ENCODE results near the gene KRTAP3-2. TPM values are rescaled to one million over a fixed set of nuclear protein-coding genes. Genes with fewer than 3 reads are reported as not detected.

KRTAP3-2 gene
- polyA plus RNA-seq, 3 donors: not detected

DNA sequence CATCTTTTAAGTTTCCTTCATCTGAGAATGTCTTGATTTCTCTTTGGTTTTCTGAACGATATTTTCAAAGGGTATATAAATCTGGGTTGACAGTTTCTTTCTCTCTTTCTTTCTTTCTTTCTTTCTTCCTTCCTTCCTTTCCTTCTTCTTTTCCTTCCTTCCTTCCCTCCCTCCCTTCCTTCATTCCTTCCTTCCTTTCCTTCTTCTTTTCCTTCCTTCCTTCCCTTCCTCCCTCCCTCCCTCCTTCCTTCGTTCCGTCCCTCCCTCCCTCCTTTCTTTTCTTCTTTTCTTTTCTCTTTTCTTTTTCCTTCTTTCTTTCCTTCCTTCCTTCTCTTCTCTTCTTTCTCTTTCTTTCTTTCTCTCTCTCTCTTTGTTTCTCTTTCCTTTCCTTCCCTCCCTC, 25.3 kb downstream of the KRTAP3-2 start:
- no peaks in the 10 kb centered on the region for H3K9me3 ChIP-seq (replicated peaks in 1 of 2; ENCODE audit: control insufficient read depth in 1 of 2, insufficient read depth in 1 of 2, low read length in 2 of 2)
- no peak overlapping the region for H3K27ac ChIP-seq (ENCODE audit: low read depth in 1 of 2, low read length in 2 of 2)
- H3K9ac ChIP-seq (ENCODE audit: insufficient read depth, low read length, poor library complexity, severe bottlenecking): no peak overlapping the region
- intact Hi-C loops (cut with micrococcal nuclease): no loop called here
- H3K27me3 ChIP-seq (ENCODE audit: control insufficient read depth in 2 of 2, insufficient read depth in 2 of 2, low read length in 2 of 2): peaks cover 0 to 4% of the 10 kb centered on the region in 2 donors
- H3K4me3 ChIP-seq (replicated peaks in 1 of 3; ENCODE audit: low read depth in 2 of 3, low read length in 3 of 3): no peak overlapping the region
- no peak overlapping the region for H3K27ac Mint-ChIP-seq
- no peaks in the 10 kb centered on the region for H3K4me1 Mint-ChIP-seq
- H3K4me3 Mint-ChIP-seq: no peak overlapping the region
- H3K4me2 ChIP-seq (replicated peaks; ENCODE audit: extremely low read depth, low read length, poor library complexity, severe bottlenecking): no peak overlapping the region
- no peaks in the 10 kb centered on the region for H3K36me3 Mint-ChIP-seq
- TF ChIP-seq, protein P1, sequence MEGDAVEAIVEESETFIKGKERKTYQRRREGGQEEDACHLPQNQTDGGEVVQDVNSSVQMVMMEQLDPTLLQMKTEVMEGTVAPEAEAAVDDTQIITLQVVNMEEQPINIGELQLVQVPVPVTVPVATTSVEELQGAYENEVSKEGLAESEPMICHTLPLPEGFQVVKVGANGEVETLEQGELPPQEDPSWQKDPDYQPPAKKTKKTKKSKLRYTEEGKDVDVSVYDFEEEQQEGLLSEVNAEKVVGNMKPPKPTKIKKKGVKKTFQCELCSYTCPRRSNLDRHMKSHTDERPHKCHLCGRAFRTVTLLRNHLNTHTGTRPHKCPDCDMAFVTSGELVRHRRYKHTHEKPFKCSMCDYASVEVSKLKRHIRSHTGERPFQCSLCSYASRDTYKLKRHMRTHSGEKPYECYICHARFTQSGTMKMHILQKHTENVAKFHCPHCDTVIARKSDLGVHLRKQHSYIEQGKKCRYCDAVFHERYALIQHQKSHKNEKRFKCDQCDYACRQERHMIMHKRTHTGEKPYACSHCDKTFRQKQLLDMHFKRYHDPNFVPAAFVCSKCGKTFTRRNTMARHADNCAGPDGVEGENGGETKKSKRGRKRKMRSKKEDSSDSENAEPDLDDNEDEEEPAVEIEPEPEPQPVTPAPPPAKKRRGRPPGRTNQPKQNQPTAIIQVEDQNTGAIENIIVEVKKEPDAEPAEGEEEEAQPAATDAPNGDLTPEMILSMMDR (IDR thresholded peaks at IDR 0.05): no peak
- peaks cover 3 to 13% (median 4%) of the 10 kb centered on the region in 3 donors for H3K27me3 Mint-ChIP-seq (ENCODE audit: low read depth in 3 of 3)
- no peaks in the 10 kb centered on the region for H3K9me3 Mint-ChIP-seq
- no peak for DNase-seq
- H2AFZ ChIP-seq (ENCODE audit: insufficient read depth, low read depth, low read length, poor library complexity, severe bottlenecking): no peak overlapping the region
- no peaks in the 10 kb centered on the region for H3K79me2 ChIP-seq (ENCODE audit: insufficient read depth, low read length)
- no peaks in the 10 kb centered on the region for H4K20me1 ChIP-seq (ENCODE audit: insufficient read depth, low read length)
- H3K36me3 ChIP-seq (replicated peaks in 1 of 2; ENCODE audit: control insufficient read depth in 1 of 2, insufficient read depth in 2 of 2, low read length in 2 of 2): no peaks in the 10 kb centered on the region
- WGBS (ENCODE audit: insufficient coverage): 100% methylated on average over 2 of the region's 3 CpGs
- no peaks in the 10 kb centered on the region for H3K4me1 ChIP-seq (ENCODE audit: control insufficient read depth in 1 of 2, insufficient read depth in 2 of 2, low read length in 2 of 2)

DNA sequence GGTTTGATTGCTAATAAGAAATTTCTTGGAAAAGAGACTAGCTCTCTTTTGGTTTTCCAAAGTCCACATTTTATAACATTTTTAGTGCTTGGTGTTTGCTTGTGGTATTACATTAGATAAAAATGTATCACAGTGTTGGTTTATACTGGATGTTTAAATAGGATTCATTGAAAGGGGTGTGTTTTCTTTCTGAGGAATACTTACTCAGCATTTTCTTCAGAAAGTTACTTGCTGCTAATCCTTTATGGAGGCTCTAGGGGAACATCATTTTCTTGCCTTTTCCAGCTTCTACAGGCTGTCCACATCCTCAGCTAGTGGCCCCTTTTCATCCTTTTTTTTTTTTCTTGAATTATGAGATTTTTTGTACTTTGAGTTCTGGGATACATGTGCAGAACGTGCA, 32.1 kb downstream of the KRTAP3-2 start:
- DNase-seq: no peak
- Mint-ChIP-seq H3K27me3 (ENCODE audit: low read depth in 3 of 3) (peaks cover 3 to 13% (median 3%) of the 10 kb centered on the region in 3 donors), H3K4me1 (no peaks in the 10 kb centered on the region), H3K36me3 (no peaks in the 10 kb centered on the region), H3K27ac (no peak overlapping the region), H3K9me3 (peaks cover 2 to 13% (median 4%) of the 10 kb centered on the region in 7 donors), H3K4me3 (no peak overlapping the region)
- no CpG with 5 or more reads among the region's 1 CpG for WGBS (ENCODE audit: insufficient coverage)
- Histone ChIP-seq H3K4me2 (replicated peaks; ENCODE audit: extremely low read depth, low read length, poor library complexity, severe bottlenecking) (no peak overlapping the region), H3K4me1 (ENCODE audit: control insufficient read depth in 1 of 2, insufficient read depth in 2 of 2, low read length in 2 of 2) (no peaks in the 10 kb centered on the region), H3K4me3 (replicated peaks in 1 of 3; ENCODE audit: low read depth in 2 of 3, low read length in 3 of 3) (no peak overlapping the region), H3K9ac (ENCODE audit: insufficient read depth, low read length, poor library complexity, severe bottlenecking) (no peak overlapping the region), H3K9me3 (replicated peaks in 1 of 2; ENCODE audit: control insufficient read depth in 1 of 2, insufficient read depth in 1 of 2, low read length in 2 of 2) (peaks cover 4 to 5% of the 10 kb centered on the region in 2 donors), H2AFZ (ENCODE audit: insufficient read depth, low read depth, low read length, poor library complexity, severe bottlenecking) (no peak overlapping the region), H3K27ac (ENCODE audit: low read depth in 1 of 2, low read length in 2 of 2) (no peak overlapping the region), H3K36me3 (replicated peaks in 1 of 2; ENCODE audit: control insufficient read depth in 1 of 2, insufficient read depth in 2 of 2, low read length in 2 of 2) (no peaks in the 10 kb centered on the region), H3K27me3 (ENCODE audit: control insufficient read depth in 2 of 2, insufficient read depth in 2 of 2, low read length in 2 of 2) (no peaks in the 10 kb centered on the region), H4K20me1 (ENCODE audit: insufficient read depth, low read length) (no peaks in the 10 kb centered on the region), H3K79me2 (ENCODE audit: insufficient read depth, low read length) (no peaks in the 10 kb centered on the region)
- TF ChIP-seq, protein P1 (IDR thresholded peaks at IDR 0.05): no peak
- intact Hi-C loops (cut with micrococcal nuclease): no loop called here
